Stimulated activated CD4-positive, alpha-beta T cell treated with anti-CD3 and anti-CD28 coated beads, Interleukin-12 subunit alpha, Interleukin-12 subunit beta, amount 100 ng/mL, for 48 hours (primary cell): Measurements from ENCODE around the gene PLCD3.
A peak's percentile ranks its signal among the peaks of the same experiment; 100 is the strongest.

Experiments
- DNase-seq, 3 donors: peaks; one replicate each; pipeline ENCODE4 v3.0.0-alpha.2; 2020; ENCODE audit warnings: low read depth in 2 of 3, low spot score in 1 of 3

Gene PLCD3, protein sequence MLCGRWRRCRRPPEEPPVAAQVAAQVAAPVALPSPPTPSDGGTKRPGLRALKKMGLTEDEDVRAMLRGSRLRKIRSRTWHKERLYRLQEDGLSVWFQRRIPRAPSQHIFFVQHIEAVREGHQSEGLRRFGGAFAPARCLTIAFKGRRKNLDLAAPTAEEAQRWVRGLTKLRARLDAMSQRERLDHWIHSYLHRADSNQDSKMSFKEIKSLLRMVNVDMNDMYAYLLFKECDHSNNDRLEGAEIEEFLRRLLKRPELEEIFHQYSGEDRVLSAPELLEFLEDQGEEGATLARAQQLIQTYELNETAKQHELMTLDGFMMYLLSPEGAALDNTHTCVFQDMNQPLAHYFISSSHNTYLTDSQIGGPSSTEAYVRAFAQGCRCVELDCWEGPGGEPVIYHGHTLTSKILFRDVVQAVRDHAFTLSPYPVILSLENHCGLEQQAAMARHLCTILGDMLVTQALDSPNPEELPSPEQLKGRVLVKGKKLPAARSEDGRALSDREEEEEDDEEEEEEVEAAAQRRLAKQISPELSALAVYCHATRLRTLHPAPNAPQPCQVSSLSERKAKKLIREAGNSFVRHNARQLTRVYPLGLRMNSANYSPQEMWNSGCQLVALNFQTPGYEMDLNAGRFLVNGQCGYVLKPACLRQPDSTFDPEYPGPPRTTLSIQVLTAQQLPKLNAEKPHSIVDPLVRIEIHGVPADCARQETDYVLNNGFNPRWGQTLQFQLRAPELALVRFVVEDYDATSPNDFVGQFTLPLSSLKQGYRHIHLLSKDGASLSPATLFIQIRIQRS

DNA sequence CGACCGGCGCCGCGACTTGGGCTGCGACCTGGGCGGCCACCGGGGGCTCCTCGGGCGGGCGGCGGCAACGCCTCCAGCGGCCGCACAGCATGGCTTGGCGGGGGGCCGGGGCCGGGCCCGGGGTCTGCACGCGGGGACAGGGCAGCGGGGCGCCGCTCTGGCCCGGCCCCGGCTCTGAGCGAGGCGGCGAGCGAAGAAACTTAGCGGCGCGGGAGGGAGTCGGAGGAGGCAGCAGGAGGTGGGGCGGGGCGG lies at the start of gene PLCD3:
Gene PLCD3, minus strand, starts transcription at position 196 of the 252 bp plus-strand sequence. Its CDS starts 105 bp downstream, at position 91.
- peak in 2 of 3 donors; percentile 25 to 66 for DNase-seq

DNA sequence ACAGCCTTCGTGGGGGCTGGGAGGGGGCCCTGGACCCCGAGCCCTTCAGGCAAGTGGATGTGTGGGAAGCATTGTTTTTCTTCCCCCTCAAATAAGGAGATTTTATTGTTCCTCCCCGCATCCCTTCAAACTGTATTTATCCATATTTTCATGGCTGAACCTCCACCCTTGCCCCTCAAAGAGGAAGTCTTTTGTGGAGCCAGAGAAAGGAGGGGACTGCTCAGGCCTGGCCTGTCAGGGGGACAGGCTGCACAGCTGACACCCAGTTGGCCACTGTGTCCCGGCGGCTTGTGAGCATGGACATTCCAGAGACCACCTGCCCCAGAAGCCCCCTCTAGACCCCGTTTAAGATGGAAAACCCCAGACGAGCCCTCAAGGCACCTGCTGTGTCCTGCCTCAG lies 45.2 kb upstream of the PLCD3 start:
- DNase-seq = no peak

DNA sequence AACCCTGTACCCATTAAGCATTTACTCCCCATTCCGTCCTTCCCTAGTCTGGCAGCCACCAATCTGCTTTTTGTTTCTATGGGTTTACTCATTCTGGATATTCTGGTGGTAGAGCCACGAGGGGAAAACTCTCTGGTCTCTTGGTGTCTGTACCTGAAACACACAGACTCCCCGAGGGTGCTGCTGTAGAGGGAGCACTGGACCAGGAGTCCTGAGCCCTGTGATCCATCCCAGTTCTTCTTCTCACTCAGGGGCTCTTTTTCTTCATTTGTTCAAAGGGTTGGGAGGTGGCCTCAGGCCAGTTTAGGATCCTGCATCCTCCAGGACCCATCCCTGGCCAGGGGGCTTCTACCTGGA lies 43.4 kb upstream of the PLCD3 start:
- no peak for DNase-seq

DNA sequence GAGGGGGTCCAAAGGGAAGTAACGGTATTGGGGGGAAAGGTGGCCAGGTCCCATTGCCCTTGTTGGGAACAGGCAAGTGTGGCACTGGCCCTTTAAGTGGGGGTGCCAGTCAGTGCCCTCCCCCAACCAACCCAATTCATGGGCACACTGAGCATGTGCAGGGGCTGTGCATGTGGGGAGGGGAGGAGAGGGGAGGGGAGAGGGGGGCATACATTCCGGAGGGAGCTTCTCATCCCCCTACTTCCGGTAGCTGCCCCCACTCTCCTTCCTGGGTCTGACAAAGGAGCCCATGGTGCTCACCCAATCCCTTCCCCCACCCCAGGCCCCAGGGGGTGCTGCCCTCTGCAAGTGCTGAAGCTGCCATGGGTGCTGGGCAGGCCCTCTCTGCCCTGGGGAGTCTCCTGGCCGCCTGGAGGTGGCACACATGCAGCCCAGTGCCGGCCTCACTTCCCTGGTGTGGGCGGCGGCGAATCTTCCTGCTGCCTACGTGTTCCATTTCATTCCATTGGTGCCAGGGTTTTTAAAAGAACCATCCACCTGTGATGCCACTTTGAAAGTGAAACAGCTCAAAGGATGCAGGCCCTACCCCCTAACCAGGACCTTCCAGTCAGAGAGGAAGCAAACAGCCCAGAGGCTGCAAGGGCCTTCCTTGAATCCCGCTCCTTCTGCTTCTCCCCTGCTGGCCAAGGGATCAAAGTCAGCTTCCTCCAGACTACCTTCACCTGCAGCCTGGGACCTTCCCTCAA lies 40.4 kb upstream of the PLCD3 start:
- DNase-seq = peak; percentile 28 to 34 (median 34)

DNA sequence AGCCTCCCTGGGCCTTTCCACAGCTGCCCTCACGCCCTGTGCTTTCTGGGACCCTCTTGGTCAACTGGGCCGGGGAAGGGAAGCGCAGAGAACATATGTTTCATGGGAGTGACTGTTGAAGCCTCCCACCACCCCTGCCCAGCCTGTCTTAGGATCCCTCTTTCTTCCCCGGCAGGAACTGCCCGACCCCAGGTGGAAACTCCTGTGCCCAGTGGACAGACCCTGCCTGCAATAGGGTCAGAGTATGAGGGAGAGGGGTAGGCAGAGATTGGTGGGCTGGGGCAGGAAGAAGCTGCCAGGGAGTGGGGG lies 39.9 kb upstream of the PLCD3 start:
- no peak for DNase-seq

DNA sequence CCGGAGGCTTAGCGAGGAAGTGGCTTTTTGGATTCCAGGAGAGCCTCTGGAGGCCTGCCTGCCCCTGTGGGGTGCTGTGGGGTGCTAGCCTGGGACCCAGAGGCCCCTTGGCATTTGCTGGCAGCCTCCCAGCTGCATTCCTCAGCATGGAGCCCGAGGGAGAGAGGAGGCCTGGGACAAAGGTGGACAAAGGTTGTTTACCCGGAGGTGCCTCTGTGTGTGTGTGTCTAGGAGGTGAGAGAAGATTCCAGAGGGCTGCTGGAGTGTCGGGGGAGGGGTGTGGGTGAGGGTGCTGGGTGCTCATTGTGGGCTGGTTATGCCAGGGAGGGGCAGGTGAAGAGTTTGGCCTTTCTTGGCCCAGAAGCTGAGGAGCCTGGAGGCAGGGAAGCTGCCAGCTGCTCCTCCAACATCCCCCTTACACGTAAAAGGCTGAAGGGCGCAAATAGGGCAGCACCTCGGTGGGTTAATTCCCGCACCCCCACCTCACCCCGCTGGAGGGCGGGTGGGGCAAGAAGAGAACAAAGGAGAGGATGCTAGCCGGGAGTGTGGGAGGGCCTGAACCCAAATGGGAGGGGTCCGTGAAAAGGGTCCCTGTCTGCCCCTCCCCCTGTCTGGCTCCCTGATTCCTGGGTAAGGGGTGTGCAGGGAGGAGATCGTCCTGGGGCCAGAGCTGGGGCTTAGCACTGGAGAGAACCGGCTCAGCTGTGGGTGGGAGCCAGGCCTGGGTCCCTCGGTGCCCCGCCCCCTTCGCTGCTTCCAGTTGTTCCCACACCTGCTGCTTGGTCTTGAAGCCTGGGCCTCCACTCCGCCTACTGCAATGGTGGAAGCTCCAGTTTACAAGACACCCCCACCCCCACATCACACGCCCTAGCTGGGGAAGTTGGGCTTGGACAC lies 39.3 kb upstream of the PLCD3 start:
- no peak for DNase-seq

DNA sequence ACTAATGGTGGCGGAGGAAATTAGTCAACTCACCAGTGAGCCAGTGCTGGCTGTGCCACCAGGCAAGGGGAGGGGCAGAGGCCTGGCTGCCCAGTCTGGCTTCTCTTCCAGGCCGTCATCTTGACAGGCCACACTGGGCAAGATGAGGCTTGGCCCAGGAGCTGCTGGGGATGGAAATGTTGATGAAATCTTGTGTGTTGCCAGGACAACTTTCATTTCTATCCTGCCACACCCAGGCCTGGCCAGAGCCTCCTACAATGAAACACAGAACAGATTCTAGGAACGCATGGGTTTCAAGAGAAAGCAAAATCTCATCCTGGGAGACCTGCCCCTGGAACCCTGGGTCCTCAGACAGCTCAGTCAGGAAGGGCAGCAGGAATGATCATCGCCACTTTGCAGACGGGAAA lies 38.6 kb upstream of the PLCD3 start:
- no peak for DNase-seq

DNA sequence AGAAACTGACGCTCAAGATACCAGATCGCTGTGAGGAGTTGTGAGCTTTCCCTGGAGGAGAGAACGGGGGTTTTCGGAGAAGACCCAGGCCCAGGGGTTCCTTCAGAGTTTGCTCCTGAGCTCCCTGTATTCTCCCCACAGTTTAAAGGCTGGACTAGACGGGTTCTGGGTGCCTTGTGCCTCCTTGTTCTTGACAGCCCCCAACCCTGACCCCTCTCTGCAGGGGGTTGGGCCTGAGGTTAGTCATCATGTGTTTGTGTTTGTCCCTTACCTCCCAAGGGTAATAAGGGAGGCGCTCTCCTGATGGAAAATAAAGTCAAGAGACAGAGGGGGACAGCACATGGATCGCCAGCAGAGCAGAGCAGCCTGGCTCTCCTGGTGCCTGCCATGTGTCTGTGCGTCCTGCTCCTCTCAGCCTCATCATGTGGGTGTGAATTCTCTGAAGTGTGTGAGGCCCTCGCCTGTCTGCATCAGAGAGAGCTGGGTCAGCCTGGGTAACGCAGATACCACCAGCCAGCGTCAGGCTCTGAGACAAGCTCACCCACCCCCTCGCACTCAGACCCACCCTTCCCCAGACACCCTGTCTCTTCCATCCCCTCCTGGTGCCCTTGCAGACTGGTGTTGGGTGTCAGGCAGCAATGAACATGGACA lies 38.1 kb upstream of the PLCD3 start:
- DNase-seq = no peak

DNA sequence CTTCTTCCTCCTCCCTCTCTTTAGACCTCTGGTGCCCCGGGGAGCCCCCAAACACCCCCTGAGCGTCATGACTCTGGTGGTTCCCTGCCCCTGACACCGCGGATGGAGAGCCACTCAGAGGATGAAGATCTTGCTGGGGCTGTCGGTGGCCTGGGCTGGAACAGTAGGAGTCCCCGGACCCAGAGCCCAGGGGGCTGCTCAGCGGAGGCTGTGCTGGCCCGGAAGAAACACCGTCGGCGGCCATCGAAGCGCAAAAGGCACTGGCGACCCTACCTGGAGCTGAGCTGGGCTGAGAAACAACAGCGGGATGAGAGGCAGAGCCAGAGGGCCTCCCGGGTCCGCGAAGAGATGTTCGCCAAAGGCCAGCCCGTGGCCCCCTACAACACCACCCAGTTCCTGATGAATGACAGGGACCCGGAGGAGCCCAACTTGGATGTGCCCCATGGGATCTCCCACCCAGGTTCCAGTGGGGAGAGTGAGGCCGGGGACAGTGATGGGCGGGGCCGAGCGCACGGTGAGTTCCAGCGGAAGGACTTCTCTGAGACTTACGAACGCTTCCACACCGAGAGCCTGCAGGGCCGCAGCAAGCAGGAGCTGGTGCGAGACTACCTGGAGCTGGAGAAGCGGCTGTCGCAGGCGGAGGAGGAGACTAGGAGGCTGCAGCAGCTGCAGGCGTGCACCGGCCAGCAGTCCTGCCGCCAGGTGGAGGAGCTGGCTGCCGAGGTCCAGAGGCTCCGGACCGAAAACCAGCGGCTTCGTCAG lies 36.9 kb upstream of the PLCD3 start:
- DNase-seq = no peak

DNA sequence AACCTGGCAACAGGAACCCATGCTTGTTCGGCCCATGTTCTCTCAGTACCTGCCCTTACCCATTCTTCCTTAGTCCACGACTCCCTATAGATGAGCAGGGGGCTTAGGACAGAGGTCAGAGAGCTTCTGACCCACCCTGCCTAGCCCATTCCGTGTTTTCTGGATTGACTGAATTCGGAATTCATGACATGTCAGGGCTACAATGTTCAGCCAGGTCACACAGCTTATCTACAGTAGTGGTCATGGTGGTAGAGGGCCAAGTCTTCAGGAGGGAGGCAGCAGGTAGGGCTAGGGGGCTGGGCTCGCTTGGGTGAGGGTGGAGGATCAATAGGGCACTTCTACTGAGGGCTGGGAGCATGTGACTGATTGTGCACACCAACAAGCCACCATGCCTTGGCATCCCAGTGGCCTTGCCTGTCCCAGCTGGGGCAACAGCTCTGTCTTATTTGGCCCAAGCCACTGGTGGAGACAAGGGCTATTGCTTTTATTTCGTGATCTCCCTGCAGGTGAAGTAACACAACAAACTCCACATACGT lies 32.5 kb upstream of the PLCD3 start:
- DNase-seq = no peak

DNA sequence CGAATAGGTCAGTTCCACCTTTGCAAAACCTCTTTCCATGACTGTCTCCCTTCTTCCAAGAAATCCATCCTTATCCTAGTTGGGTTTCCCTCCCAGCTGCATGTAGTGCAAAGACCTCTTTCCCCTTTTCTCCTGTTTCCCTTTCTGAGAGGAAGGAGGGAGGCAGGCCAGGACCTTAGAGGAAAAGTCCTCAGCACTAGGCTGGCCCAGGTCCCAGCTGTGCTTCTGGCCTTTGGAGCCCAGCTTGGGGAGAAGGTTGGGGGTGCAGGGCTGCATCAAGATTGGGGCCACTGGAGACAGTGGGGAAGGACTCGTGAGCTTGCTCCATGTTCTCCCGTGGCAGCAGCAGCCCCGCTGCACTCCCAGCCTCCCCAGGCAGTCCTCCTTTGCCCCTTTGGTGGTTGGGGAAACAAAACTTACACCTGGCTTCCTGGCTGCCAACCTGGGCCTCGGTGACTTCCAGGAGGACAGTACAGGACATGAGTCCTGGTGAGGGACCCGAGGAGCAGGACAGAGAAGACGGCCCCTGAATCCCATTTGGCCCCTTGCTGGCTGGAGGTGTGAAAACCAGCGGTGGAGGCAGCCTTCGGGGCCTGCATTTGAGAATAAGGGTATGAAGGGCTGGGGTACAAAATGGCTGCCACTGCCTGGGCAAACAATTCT lies 29.8 kb upstream of the PLCD3 start:
- DNase-seq = no peak

DNA sequence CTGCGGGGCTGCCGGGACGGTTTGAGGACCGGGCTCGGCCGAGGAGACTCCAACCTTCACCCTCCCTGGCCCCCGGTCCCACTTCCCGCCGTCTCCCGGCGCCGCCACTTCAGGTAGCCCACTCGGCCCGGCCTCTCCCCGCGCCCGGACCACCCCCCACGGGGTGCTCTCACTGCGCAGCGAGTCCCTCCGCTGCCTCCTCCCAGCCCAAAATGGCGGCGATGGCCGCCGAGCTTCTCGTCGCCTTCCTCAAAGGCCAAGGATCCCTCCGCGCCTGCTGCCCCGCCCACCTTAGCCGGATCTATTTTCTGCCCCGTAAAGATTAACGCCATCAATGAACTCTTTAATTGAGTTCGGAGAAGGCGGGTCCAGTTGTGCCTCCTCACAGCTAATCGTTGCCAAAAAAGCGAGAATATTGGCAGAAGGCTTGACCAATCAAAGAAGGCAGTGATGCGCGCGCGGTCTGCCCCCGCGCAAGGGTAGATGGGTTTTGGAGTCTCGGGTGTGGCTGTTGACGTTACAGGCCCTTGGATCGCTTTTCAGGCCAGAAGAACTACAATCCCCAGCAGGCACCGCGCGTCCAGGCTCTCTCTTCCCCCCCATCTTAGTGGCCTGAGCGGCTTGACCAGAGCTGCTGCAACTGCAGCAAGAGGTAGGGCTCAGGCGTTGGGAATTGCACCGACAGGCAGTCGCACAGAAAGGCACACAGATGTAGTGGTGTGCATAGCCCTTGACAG lies 29.1 kb upstream of the PLCD3 start, which contains the start of gene HEXIM2:
Gene HEXIM2, plus strand, starts transcription at position 588 of the 737 bp plus-strand sequence. CDS start 919 bp downstream, outside the sequence.
- DNase-seq = peak; percentile 93 to 99 (median 96)

DNA sequence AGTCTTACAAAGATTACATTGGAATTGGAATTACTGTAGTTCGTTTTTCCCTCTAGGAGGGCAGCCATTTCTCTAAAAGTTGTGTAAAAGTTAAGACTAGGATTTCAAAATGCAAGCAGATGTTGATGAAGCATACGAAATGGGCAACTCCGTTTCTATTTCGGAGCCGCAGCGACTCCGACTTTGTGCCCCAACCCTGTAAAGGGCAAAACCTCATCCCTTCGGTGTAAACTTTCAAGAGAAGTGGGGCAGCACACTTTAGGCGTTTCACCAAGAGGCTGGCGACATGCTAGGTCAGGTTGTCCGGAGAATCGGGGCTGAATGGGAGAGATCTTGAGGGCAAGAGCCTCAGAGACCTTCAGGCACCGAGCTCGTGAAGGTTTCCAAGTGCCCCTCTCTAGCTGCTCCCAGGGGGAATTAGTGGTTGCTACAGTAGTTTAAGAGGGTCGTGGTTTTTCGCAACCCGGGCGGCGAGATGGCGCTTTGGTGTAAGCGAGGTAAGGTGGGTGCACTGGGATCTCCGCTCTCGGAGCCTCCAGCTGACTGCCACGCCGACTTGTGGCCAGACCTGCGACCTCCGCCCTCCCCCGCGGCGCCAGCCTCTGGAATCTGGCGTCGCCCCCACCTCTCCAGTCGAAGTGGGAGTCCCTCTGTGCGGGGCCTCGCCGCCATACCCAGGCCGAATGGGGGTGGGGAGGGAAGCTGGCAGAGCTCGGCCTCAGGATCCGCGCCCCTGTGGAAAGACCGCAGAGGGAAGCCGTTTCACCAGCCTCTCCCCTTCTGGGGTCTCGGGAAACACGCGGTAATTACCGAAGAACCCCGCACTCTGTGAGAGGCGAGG lies 28.4 kb upstream of the PLCD3 start:
- DNase-seq = peak in 2 of 3 donors; percentile 26 to 43

DNA sequence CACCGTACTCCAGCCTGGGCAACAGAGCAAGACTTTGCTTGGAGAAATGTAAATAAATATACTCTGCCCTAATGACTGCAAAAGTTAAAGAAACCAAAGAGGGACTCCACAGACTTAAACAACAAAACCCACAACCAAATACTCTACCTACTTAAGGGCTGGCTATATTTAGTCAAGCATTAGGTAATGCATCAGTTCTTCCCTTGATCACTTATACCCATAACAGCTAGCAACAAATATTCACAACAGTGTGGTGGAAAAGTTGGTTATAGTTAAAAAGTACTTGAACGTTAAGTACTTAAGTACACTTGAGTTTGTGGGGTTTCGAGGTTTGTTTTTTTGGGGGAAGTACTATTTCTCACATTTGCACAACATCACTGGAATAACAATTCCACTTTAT lies 23.9 kb upstream of the PLCD3 start:
- no peak for DNase-seq

DNA sequence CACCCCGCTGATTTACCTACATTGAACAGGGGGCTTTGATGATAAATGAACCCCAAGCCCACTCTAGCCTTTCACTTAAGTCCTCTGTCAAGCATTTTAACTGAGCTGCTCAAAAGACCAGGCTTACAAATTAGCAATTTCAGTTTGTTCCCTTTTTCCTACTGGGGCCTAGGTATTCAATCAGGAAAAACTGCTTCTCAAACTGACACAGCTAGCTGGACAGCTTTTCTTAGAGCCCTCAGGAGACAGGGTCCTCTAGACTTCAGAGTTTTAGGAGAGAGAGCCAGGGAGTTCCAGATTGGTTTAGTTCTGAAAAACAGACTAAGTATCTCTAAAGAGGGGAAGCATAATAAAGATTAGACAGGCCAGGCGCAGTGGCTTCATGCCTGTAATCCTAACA lies 23.2 kb upstream of the PLCD3 start:
- DNase-seq = no peak

DNA sequence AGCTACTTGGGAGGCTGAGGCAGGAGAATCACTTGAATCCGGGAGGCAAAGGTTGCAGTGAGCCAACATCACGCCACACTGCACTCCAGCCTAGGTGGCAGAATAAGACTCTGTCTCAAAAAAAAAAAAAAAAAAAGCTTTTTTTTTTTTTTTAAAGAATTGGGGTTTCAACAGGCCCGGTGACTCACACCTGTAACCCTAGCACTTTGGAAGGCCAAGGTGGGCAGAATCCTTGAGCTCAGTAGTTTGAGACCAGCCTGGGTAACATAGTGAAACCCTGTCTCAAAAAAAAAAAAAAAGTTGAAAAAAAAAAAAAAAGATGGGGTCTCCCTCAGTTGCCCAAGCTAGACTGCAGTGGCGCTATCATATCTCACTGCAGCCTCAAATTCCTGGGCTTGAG lies 22.7 kb upstream of the PLCD3 start:
- no peak for DNase-seq
